SK-N-MC (cell line): ENCODE data around the gene SDHD.

Source experiments
- EZH2 ChIP-seq: fragments of 200-600 bp; sonication (generic); IDR thresholded peaks from one replicate; pipeline ENCODE4 v1.6.1; 2017; ENCODE audit warnings: antibody characterized with exemption
- FOXP2 ChIP-seq: optimal IDR thresholded peaks from 2 replicates; pipeline ENCODE3; 2011; ENCODE audit warnings: mild to moderate bottlenecking, moderate library complexity; ENCODE audit not compliant: insufficient read depth; ENCODE audit errors: extremely low read length, control extremely low read depth
- POLR2AphosphoS5 ChIP-seq: IDR thresholded peaks from 2 replicates; pipeline ENCODE4 v1.6.1; 2012; ENCODE audit warnings: mild to moderate bottlenecking, low read depth, low read length, borderline replicate concordance

- no peak for TF ChIP-seq POLR2AphosphoS5
- no peak for TF ChIP-seq EZH2
- TF ChIP-seq FOXP2: no peak
Observed at GRCh38 chr11:112051768-112052167, 34.9 kb upstream of the SDHD start.
